ENCODE data around the gene CD163L1.

The CD163L1 gene

DNA sequence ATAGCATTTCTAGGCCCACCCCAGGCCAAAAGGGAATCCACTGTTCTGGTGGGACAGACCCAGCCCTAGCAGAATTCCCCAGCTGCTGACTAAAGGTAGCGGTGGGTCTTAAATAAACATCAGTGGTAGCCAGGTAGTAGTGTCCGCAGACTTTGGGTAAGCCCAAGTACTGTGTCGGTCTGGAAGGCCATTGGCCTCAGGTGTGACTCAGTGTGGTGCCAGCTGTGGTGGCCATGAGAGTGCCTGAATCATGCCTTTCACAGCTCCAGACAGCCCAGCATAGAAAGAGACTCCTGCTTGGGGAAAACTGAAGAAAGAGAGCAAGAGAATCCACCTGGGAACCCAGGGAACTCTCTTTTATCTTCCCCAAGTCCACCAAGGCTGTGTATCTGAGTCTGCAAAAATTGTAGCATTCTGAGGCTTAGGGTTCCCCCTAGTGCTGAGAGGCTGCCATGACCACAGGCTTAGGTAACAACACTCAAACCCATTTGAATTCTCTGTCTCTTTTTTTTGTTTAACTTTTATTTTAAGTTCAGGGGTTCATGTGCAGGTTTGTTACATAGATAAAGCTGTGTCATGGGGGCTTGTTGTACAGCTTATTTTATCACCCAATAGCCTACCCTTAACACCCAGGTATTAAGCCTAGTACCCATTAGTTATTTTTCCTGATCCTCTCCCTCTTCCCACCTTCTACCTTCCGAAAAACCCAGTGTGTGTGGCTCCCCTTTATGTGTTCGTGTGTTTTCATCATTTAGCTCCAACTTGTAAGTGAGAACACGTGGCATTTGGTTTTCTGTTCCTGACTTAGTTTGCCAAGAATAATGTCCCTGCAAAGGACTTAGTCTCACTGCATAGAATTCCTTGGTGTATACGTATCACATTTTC, 16.7 kb upstream of the CD163L1 start:
- Histone ChIP-seq H3K4me1 (ENCODE audit: insufficient read depth, low read length) (no peaks in the 10 kb centered on the region), H3K36me3 (ENCODE audit: insufficient read depth, low read length) (no peaks in the 10 kb centered on the region), H3K79me2 (ENCODE audit: insufficient read depth, low read length) (no peaks in the 10 kb centered on the region), H3K27ac (ENCODE audit: low read length) (no peak overlapping the region), H2AFZ (ENCODE audit: low read depth, low read length) (no peak overlapping the region), H3K4me3 (ENCODE audit: low read depth in 1 of 2, low read length in 2 of 2) (no peak overlapping the region), H3K9ac (ENCODE audit: low read depth, low read length) (no peak overlapping the region), H4K20me1 (ENCODE audit: insufficient read depth, low read length) (no peaks in the 10 kb centered on the region), H3K27me3 (ENCODE audit: insufficient read depth, low read length, poor library complexity) (peaks cover 2% of the 10 kb centered on the region), H3K4me2 (ENCODE audit: insufficient read depth, low read length) (no peak overlapping the region), H3K9me3 (ENCODE audit: insufficient read depth, low read length, severe bottlenecking) (no peaks in the 10 kb centered on the region)
- DNase-seq (peak; percentile 59), ATAC-seq (ENCODE audit: insufficient read depth, low read depth) (peak; percentile 78; the same call in 2 of the 3 replicates)
- TF ChIP-seq, protein P1, sequence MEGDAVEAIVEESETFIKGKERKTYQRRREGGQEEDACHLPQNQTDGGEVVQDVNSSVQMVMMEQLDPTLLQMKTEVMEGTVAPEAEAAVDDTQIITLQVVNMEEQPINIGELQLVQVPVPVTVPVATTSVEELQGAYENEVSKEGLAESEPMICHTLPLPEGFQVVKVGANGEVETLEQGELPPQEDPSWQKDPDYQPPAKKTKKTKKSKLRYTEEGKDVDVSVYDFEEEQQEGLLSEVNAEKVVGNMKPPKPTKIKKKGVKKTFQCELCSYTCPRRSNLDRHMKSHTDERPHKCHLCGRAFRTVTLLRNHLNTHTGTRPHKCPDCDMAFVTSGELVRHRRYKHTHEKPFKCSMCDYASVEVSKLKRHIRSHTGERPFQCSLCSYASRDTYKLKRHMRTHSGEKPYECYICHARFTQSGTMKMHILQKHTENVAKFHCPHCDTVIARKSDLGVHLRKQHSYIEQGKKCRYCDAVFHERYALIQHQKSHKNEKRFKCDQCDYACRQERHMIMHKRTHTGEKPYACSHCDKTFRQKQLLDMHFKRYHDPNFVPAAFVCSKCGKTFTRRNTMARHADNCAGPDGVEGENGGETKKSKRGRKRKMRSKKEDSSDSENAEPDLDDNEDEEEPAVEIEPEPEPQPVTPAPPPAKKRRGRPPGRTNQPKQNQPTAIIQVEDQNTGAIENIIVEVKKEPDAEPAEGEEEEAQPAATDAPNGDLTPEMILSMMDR (IDR thresholded peaks at IDR 0.05; ENCODE audit: borderline replicate concordance, extremely low read depth, low read length, poor library complexity, severe bottlenecking) = peak; percentile 90
- TF ChIP-seq EZH2 (IDR thresholded peaks at IDR 0.05; ENCODE audit: borderline replicate concordance, low read depth, low read length, severe bottlenecking) = no peak

DNA sequence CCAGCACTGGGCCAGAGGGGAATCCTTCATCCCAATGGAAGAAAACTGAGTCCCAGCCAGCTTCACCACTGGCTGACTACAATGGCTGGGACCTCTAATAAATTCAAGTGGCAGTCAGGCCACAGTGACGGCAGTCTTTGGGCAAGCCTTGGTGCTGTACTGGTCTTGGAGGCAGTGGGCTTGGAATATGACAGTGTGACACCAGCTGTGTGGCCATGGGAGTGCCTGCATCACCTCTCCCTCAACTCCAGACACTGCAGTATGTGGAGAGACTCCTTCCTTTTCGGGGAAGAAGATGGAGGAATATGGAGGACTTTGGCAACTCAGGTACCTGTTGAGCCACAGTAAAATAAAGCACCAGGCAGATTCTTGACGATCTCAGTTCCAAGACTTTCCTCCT, 16.0 kb upstream of the CD163L1 start:
- ATAC-seq (ENCODE audit: insufficient read depth, low read depth) (no peak), DNase-seq (no peak)
- H2AFZ ChIP-seq (ENCODE audit: low read depth, low read length) = no peak overlapping the region
- H3K4me3 ChIP-seq (ENCODE audit: low read depth in 1 of 2, low read length in 2 of 2) = no peak overlapping the region
- H3K27me3 ChIP-seq (ENCODE audit: insufficient read depth, low read length, poor library complexity) = no peaks in the 10 kb centered on the region
- H3K27ac ChIP-seq (ENCODE audit: low read length) = no peak overlapping the region
- H3K36me3 ChIP-seq (ENCODE audit: insufficient read depth, low read length) = no peaks in the 10 kb centered on the region
- no peaks in the 10 kb centered on the region for H3K79me2 ChIP-seq (ENCODE audit: insufficient read depth, low read length)
- no peaks in the 10 kb centered on the region for H3K4me1 ChIP-seq (ENCODE audit: insufficient read depth, low read length)
- H3K9ac ChIP-seq (ENCODE audit: low read depth, low read length) = no peak overlapping the region
- H3K4me2 ChIP-seq (ENCODE audit: insufficient read depth, low read length) = no peak overlapping the region
- TF ChIP-seq, protein P1 (IDR thresholded peaks at IDR 0.05; ENCODE audit: borderline replicate concordance, extremely low read depth, low read length, poor library complexity, severe bottlenecking) = no peak
- TF ChIP-seq EZH2 (IDR thresholded peaks at IDR 0.05; ENCODE audit: borderline replicate concordance, low read depth, low read length, severe bottlenecking) = no peak
- no peaks in the 10 kb centered on the region for H4K20me1 ChIP-seq (ENCODE audit: insufficient read depth, low read length)
- H3K9me3 ChIP-seq (ENCODE audit: insufficient read depth, low read length, severe bottlenecking) = no peaks in the 10 kb centered on the region

GRCh38 chr12:7451756-7452155, 7.8 kb upstream of the CD163L1 start:
- Histone ChIP-seq H3K4me2 (ENCODE audit: insufficient read depth, low read length) (no peak overlapping the region), H3K9ac (ENCODE audit: low read depth, low read length) (no peak overlapping the region), H3K4me3 (ENCODE audit: low read depth in 1 of 2, low read length in 2 of 2) (no peak overlapping the region), H2AFZ (ENCODE audit: low read depth, low read length) (no peak overlapping the region), H3K79me2 (ENCODE audit: insufficient read depth, low read length) (no peaks in the 10 kb centered on the region), H3K36me3 (ENCODE audit: insufficient read depth, low read length) (no peaks in the 10 kb centered on the region), H3K27me3 (ENCODE audit: insufficient read depth, low read length, poor library complexity) (peaks cover 10% of the 10 kb centered on the region), H4K20me1 (ENCODE audit: insufficient read depth, low read length) (no peaks in the 10 kb centered on the region), H3K9me3 (ENCODE audit: insufficient read depth, low read length, severe bottlenecking) (no peaks in the 10 kb centered on the region), H3K27ac (ENCODE audit: low read length) (no peak overlapping the region), H3K4me1 (ENCODE audit: insufficient read depth, low read length) (no peaks in the 10 kb centered on the region)
- DNase-seq (no peak), ATAC-seq (ENCODE audit: insufficient read depth, low read depth) (no peak)
- TF ChIP-seq, protein P1 (IDR thresholded peaks at IDR 0.05; ENCODE audit: borderline replicate concordance, extremely low read depth, low read length, poor library complexity, severe bottlenecking) = no peak
- TF ChIP-seq EZH2 (IDR thresholded peaks at IDR 0.05; ENCODE audit: borderline replicate concordance, low read depth, low read length, severe bottlenecking) = no peak

Data from DND-41 (cell line).